ENCODE data around the gene ADCY9.

ADCY9 gene

DNA sequence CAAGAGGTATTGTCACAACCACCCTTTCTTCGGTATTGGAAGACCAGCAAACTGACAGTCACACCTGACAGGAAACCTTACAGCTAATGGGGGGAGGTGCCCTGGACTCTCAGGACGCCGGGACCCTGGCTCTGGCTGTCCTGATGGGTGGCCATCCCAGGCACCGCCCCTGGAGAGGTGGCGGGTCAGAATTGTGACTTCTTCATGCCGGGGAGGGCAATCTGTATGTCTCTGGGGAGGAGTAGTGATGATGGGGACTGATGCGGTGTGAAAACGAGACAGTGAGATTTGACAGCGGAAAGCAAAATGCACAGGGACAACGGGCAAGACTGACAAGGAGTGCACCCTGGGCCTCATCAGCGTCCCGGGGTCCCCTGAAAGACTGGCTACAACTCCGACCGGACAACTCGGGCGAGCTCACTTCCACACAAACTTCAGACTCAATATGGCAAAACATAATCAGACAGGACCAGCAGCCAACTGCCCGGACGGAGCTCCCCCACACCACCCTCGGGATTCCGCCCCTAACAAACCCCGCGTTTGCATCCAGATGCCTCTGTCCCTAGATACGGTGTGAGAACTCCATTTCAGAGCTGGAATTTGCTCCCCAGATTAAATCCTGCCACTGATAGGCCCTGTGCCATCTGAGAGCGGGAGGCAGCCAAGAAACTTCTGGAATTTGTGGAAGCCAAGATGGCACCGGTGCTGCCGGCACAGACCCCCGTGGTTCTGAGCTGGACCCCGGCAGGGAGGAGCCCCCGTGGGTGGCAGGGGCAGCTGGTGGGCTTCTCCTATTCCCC lies 152.2 kb downstream of the ADCY9 start:
- no peak for TF ChIP-seq POLR2AphosphoS5 (IDR thresholded peaks at IDR 0.05; ENCODE audit: low read depth, low read length)
- TF ChIP-seq TAF1 (IDR thresholded peaks at IDR 0.05; ENCODE audit: borderline replicate concordance, insufficient read depth, low read length): no peak
- TF ChIP-seq SIN3A (IDR thresholded peaks at IDR 0.05; ENCODE audit: borderline replicate concordance, insufficient read depth, low read length): no peak
- no peak for TF ChIP-seq FOXP2 (optimal IDR thresholded peaks at IDR 0.05; ENCODE audit: borderline replicate concordance, extremely low read depth, extremely low read length, insufficient read depth)
- TF ChIP-seq, protein P1, sequence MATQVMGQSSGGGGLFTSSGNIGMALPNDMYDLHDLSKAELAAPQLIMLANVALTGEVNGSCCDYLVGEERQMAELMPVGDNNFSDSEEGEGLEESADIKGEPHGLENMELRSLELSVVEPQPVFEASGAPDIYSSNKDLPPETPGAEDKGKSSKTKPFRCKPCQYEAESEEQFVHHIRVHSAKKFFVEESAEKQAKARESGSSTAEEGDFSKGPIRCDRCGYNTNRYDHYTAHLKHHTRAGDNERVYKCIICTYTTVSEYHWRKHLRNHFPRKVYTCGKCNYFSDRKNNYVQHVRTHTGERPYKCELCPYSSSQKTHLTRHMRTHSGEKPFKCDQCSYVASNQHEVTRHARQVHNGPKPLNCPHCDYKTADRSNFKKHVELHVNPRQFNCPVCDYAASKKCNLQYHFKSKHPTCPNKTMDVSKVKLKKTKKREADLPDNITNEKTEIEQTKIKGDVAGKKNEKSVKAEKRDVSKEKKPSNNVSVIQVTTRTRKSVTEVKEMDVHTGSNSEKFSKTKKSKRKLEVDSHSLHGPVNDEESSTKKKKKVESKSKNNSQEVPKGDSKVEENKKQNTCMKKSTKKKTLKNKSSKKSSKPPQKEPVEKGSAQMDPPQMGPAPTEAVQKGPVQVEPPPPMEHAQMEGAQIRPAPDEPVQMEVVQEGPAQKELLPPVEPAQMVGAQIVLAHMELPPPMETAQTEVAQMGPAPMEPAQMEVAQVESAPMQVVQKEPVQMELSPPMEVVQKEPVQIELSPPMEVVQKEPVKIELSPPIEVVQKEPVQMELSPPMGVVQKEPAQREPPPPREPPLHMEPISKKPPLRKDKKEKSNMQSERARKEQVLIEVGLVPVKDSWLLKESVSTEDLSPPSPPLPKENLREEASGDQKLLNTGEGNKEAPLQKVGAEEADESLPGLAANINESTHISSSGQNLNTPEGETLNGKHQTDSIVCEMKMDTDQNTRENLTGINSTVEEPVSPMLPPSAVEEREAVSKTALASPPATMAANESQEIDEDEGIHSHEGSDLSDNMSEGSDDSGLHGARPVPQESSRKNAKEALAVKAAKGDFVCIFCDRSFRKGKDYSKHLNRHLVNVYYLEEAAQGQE (IDR thresholded peaks at IDR 0.05; ENCODE audit: insufficient read depth in 1 of 2, low read depth in 2 of 2, low read length in 2 of 2): no peak

DNA sequence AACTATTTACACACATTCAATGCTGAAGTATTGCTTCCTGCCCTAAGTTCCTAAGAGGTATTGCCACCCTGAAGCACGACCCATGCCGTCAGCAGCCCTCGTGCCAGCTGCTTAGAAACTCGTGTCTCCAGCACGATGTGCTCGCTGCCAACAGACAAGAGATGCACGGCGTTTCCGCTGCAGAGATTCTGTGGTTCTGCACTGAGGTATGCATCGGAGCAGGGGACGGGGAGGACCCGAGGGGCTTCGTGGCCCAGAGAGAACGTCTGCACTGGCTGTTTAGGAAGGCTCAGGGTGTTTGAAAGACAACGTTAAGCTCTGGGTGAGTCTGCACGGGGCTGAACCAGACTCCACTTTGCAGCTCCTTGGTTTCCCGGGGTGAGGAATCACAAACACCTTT lies 153.0 kb downstream of the ADCY9 start:
- no peak for TF ChIP-seq TAF1 (IDR thresholded peaks at IDR 0.05; ENCODE audit: borderline replicate concordance, insufficient read depth, low read length)
- no peak for TF ChIP-seq POLR2AphosphoS5 (IDR thresholded peaks at IDR 0.05; ENCODE audit: low read depth, low read length)
- TF ChIP-seq SIN3A (IDR thresholded peaks at IDR 0.05; ENCODE audit: borderline replicate concordance, insufficient read depth, low read length): no peak
- TF ChIP-seq FOXP2 (optimal IDR thresholded peaks at IDR 0.05; ENCODE audit: borderline replicate concordance, extremely low read depth, extremely low read length, insufficient read depth): no peak
- TF ChIP-seq, protein P1 (IDR thresholded peaks at IDR 0.05; ENCODE audit: insufficient read depth in 1 of 2, low read depth in 2 of 2, low read length in 2 of 2): no peak

DNA sequence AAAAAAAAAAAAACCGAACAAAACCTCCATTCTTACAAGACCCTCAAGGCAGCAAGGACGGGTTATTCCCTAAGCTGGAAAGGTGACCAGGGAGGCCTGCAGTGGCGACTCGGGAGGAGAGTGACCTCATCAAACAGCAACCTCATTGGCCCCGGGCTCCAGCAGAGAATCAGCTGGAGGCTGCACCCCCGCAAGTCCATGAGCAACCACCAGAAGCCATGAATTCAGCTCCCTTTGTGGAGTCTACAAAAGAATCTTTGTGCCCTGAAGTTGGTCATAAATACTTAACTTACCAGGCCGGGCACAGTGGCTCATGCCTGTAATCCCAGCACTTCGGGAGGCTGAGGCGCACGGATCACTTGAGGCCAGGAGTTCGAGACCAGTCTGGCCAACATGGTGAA lies 154.8 kb downstream of the ADCY9 start:
- TF ChIP-seq, protein P1 (IDR thresholded peaks at IDR 0.05; ENCODE audit: insufficient read depth in 1 of 2, low read depth in 2 of 2, low read length in 2 of 2): no peak
- no peak for TF ChIP-seq TAF1 (IDR thresholded peaks at IDR 0.05; ENCODE audit: borderline replicate concordance, insufficient read depth, low read length)
- no peak for TF ChIP-seq POLR2AphosphoS5 (IDR thresholded peaks at IDR 0.05; ENCODE audit: low read depth, low read length)
- no peak for TF ChIP-seq SIN3A (IDR thresholded peaks at IDR 0.05; ENCODE audit: borderline replicate concordance, insufficient read depth, low read length)
- no peak for TF ChIP-seq FOXP2 (optimal IDR thresholded peaks at IDR 0.05; ENCODE audit: borderline replicate concordance, extremely low read depth, extremely low read length, insufficient read depth)

DNA sequence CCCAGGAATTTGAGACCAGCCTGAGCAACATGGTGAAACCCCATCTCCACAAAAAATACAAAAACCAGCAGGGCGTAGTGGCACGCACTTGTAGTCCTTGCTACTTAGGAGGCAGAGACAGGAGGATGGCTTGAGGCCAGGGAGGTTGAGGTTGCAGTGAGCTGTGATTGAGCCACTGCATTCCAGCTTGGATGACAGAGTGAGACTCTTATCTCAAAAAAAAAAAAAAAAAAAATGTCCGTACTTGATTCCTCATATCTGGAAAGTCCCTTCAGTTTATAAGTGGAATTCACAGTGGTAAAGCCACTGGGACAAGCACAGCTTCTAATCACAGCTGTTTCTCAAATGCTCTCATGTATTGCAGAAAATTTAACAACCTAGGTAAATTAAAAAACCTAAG lies 157.1 kb downstream of the ADCY9 start:
- no peak for TF ChIP-seq POLR2AphosphoS5 (IDR thresholded peaks at IDR 0.05; ENCODE audit: low read depth, low read length)
- no peak for TF ChIP-seq FOXP2 (optimal IDR thresholded peaks at IDR 0.05; ENCODE audit: borderline replicate concordance, extremely low read depth, extremely low read length, insufficient read depth)
- no peak for TF ChIP-seq TAF1 (IDR thresholded peaks at IDR 0.05; ENCODE audit: borderline replicate concordance, insufficient read depth, low read length)
- TF ChIP-seq, protein P1 (IDR thresholded peaks at IDR 0.05; ENCODE audit: insufficient read depth in 1 of 2, low read depth in 2 of 2, low read length in 2 of 2): no peak
- TF ChIP-seq SIN3A (IDR thresholded peaks at IDR 0.05; ENCODE audit: borderline replicate concordance, insufficient read depth, low read length): no peak
